Stomach (tissue), 9 donors: ENCODE measurements around the gene SSBP3. TPM values are rescaled to one million over a fixed set of nuclear protein-coding genes. Genes with fewer than 3 reads are reported as not detected.

Experiments
- DNase-seq, 2 donors: peaks; one replicate each; pipeline versions ENCODE4 v3.0.0 to v3.0.0-alpha.2; 2013 to 2019
- H3K27ac ChIP-seq, 5 donors: fragments of 200-600 bp in 4 of 5; sonication (generic) in 4 of 5; one replicate each; pipeline ENCODE4 v1.5.1; 2013 to 2019; ENCODE audit warnings: mild to moderate bottlenecking in 1 of 5, moderate library complexity in 1 of 5
- H3K27me3 ChIP-seq, 3 donors: fragments of 200-600 bp; sonication (generic); one replicate each; pipeline ENCODE4 v1.5.1; 2017 to 2019; ENCODE audit warnings: mixed run types in 1 of 3
- H3K36me3 ChIP-seq, 4 donors: fragments of 200-600 bp; sonication (generic); 1 replicate in 3 of 4; 2 replicates in 1 of 4; pipeline ENCODE4 v1.5.1; 2016 to 2019
- H3K4me1 ChIP-seq, 4 donors: fragments of 200-600 bp; sonication (generic); one replicate each; pipeline ENCODE4 v1.5.1; 2016 to 2019
- H3K4me3 ChIP-seq, 4 donors: fragments of 200-600 bp; sonication (generic) in 3 of 4; one replicate each; pipeline ENCODE4 v1.5.1; 2016 to 2019; ENCODE audit warnings: mild to moderate bottlenecking in 1 of 4
- H3K9me3 ChIP-seq, 4 donors: fragments of 200-600 bp; sonication (generic); one replicate each; pipeline ENCODE4 v1.5.1; 2016 to 2019
- CTCF ChIP-seq, 7 experiments: fragments of 450-650 bp in 4 of 7; fragments of 200-600 bp in 3 of 7; sonication (generic) in 3 of 7; IDR thresholded peaks; one replicate each; pipeline ENCODE4 v1.5.1; 2016 to 2019; ENCODE audit warnings: antibody characterized with exemption in 7 of 7, control low read depth in 2 of 7, mild to moderate bottlenecking in 1 of 7
- EP300 ChIP-seq: sonication (generic); formaldehyde crosslinking; IDR thresholded peaks from one replicate; pipeline ENCODE4 v1.6.1; 2017; ENCODE audit warnings: antibody characterized with exemption
- POLR2A ChIP-seq, 4 donors: fragments of 450-650 bp; IDR thresholded peaks; one replicate each; pipeline ENCODE4 v1.6.1; 2016; ENCODE audit warnings: antibody characterized with exemption in 4 of 4, control low read depth in 2 of 4, mild to moderate bottlenecking in 1 of 4, moderate library complexity in 1 of 4
- POLR2AphosphoS5 ChIP-seq, 3 donors: sonication (generic); formaldehyde crosslinking; IDR thresholded peaks; one replicate each; pipeline ENCODE4 v1.6.1; 2016; ENCODE audit warnings: antibody characterized with exemption in 3 of 3
- WGBS, 5 donors: extraction: QIAGEN DNeasy Blood & Tissue Kit in 3 of 5; methylation state at CpG; one replicate each; pipeline versions ENCODE4 v1.1.5 to v1.1.7; 2013 to 2018; 5-methylcytosine and 5-hydroxymethylcytosine counted together
- intact Hi-C: fragments of 100-400 bp; cut with DNase I; formaldehyde crosslinking; loops from one replicate; pipeline ENCODE4 v1.15.1; 2023; ENCODE audit warnings: low total_unique reads
- polyA plus RNA-seq, 3 donors: library from polyadenylated mRNA; stranded (reverse); fragments of 200-250 nt; gene quantifications; one replicate each; pipeline ENCODE4 v1.2.3, GENCODE V29; 2013
- total RNA-seq, 5 donors: library from RNA; depleted of rRNA; stranded (reverse); fragments of >200 nt; gene quantifications; one replicate each; pipeline versions ENCODE4 v1.1.0 to v1.2.3, GENCODE V29; 2014 to 2016
- donor health status: healthy with polysubstance abuse.
- donor health status: Bipolar disorder and iron deficiency.
- donor health status: healthy.

SSBP3 gene
- total and polyA plus RNA-seq, 8 donors = 4.3 to 100 (median 38.1) TPM

- Histone ChIP-seq H3K4me1 (peaks cover 51 to 91% (median 66%) of the 10 kb centered on the region in 4 donors), H3K27me3 (no peaks in the 10 kb centered on the region), H3K27ac (peak overlapping the region in 4 of 5 donors; percentile 67 to 77 (median 72)), H3K36me3 (no peaks in the 10 kb centered on the region), H3K9me3 (no peaks in the 10 kb centered on the region), H3K4me3 (no peak overlapping the region)
- TF ChIP-seq CTCF (IDR thresholded peaks at IDR 0.05) = no peak
- no peak for TF ChIP-seq POLR2AphosphoS5 (IDR thresholded peaks at IDR 0.05)
- no peak for TF ChIP-seq EP300
- no peak for TF ChIP-seq POLR2A (IDR thresholded peaks at IDR 0.05)
- 81 to 89% (median 86%) methylated on average over 7 of the region's 7 CpGs for WGBS, 5 donors
- intact Hi-C loops = loop anchor here (10.0 kb wide), 1 partner anchor 47 kb away; no protein-coding TSS in a partner anchor
- DNase-seq = no peak
Measured at GRCh38 chr1:54311506-54311905, 94.7 kb downstream of the SSBP3 start.

DNA sequence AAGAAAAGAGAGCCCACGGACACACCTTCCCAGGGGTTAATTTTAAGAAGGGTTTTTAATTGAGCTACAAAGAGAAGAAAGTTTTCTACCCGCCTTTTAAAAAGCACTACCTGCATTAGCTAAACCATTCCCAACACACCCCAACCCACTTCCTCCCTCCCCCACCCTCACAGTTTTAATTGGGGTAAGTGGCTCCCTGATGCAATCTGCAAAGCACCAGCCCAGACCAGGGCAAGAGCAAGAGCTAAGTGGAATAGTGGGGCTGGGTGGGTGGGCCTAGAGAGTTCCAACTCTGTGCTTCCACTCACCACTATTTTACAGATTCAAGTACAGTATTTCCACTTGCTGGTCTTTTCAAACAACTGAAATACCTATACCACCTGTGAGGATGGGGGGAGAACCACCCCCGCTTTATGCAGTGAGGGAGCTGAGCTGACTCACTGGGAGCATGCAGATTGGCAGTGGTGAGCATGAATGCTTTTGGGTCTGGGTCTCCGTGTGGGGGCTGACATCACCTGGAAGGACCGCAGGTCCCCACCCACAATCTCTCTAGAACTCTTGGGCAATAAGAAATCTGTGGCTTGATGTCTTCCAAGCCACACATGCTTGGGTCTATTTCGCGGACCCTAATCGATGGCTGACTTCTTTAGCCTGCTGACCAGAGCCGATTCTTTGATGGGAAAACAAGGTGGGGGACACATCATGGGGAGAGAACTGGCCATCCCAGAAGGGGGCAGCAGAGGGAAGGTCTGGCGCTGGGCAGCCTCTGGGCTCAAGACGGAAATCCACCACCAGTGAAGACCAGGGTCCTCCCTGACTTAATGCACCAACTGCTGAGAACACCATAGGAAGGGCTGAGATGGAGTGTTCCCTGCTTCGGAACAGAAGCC lies 95.5 kb downstream of the SSBP3 start:
- peaks cover 51 to 94% (median 73%) of the 10 kb centered on the region in 4 donors for H3K4me1 ChIP-seq
- peak overlapping the region in 2 of 5 donors; percentile 67 to 77 for H3K27ac ChIP-seq
- intact Hi-C loops = loop anchor here (10.0 kb wide), 1 partner anchor 46 kb away; no protein-coding TSS in a partner anchor

DNA sequence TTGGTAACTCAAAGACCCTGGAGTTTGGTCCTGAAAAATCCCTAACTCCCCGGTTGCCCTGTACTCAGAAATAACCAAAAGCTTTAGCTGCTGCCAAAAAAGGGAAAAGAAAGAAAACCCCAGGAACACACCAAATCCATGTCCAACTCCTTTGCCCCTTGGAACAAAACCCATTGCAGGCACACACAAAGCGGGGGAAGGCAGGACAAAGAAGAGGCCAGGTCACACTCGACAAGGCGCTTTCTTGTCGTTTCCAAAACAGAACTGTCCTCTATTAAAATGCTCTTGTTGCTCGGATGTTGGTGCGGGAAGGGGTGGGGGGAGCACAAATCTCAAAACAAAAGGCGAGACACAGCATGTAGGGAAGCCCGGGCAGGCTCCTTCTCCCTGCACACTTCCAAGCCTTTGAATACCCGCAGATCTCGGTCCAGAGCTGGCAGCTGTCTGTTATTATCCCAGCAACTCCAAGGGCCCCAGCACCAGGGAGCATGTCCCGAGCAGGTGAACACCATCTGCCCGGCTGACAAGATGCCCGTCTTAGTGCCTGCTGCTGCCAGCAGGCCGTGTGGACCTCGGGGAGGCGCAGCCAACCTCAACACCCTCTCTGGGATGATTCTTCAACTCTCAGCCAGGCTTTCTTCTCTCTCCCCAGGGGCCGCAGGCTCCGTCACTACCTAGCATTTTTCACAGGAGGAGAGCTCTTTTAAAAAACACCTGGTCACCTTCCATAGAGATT lies 96.4 kb downstream of the SSBP3 start:
- Histone ChIP-seq H3K27me3 (no peaks in the 10 kb centered on the region), H3K4me3 (no peak overlapping the region), H3K9me3 (no peaks in the 10 kb centered on the region), H3K27ac (peak overlapping the region in 3 of 5 donors; percentile 4 to 47 (median 8)), H3K36me3 (no peaks in the 10 kb centered on the region), H3K4me1 (peaks cover 48 to 95% (median 71%) of the 10 kb centered on the region in 4 donors)
- intact Hi-C loops = loop anchor here (10.0 kb wide), 1 partner anchor 45 kb away; no protein-coding TSS in a partner anchor
- DNase-seq = peak in 1 of 2 donors; percentile 36
- 52 to 59% (median 57%) methylated on average over 19 of the region's 19 CpGs for WGBS, 5 donors
- TF ChIP-seq EP300 (no peak), POLR2A (IDR thresholded peaks at IDR 0.05) (no peak), CTCF (IDR thresholded peaks at IDR 0.05) (no peak), POLR2AphosphoS5 (IDR thresholded peaks at IDR 0.05) (no peak)

More for the DNA sequence above, 95.5 kb downstream of the SSBP3 start:
- peak; percentile 64 to 76 for DNase-seq
- TF ChIP-seq POLR2AphosphoS5 (IDR thresholded peaks at IDR 0.05) (no peak), CTCF (IDR thresholded peaks at IDR 0.05) (peak in 5 of 7 experiments; percentile 23 to 58 (median 42))
- no peak overlapping the region for H3K4me3 ChIP-seq
- no peaks in the 10 kb centered on the region for H3K27me3 ChIP-seq
- no peaks in the 10 kb centered on the region for H3K9me3 ChIP-seq
- 67 to 74% (median 68%) methylated on average over 11 to 12 of the region's 12 CpGs for WGBS, 5 donors
- no peaks in the 10 kb centered on the region for H3K36me3 ChIP-seq

DNA sequence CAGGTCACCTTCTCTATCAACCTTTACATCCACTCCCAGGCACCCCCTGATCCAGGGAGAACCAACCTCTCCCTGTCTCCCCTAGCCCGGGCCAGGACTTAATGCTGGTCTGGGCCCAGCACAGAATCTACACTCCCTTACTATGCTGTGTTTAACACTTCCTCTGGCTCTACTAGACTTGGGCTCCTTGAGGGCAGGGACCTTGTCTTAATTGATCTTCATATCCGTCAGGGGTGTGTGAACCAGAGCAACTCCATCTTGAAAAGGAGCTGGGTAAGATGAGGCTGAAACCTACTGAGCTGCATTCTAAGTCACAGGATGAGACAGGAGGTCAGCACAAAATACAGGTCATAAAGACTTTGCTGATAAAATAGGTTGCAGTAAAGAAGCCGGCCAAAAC lies 98.9 kb downstream of the SSBP3 start:
- intact Hi-C loops = no loop called here

More for the DNA sequence above, 98.9 kb downstream of the SSBP3 start:
- TF ChIP-seq POLR2A (IDR thresholded peaks at IDR 0.05) (no peak), EP300 (no peak), POLR2AphosphoS5 (IDR thresholded peaks at IDR 0.05) (no peak), CTCF (IDR thresholded peaks at IDR 0.05) (no peak)
- H3K36me3 ChIP-seq = no peaks in the 10 kb centered on the region
- H3K4me1 ChIP-seq = peaks cover 32 to 95% (median 70%) of the 10 kb centered on the region in 4 donors
- no peak for DNase-seq
- 94 to 99% (median 97%) methylated on average over 3 of the region's 3 CpGs for WGBS, 5 donors
- H3K9me3 ChIP-seq = no peaks in the 10 kb centered on the region
- no peak overlapping the region for H3K27ac ChIP-seq
- H3K4me3 ChIP-seq = no peak overlapping the region
- no peaks in the 10 kb centered on the region for H3K27me3 ChIP-seq
